PFSK-1 (cell line): Measurements from ENCODE around the gene PJA2.

Source experiments
- FOXP2 ChIP-seq: optimal IDR thresholded peaks from 2 replicates; pipeline ENCODE3; 2011; ENCODE audit warnings: borderline replicate concordance, control low read depth, inconsistent platforms; ENCODE audit not compliant: insufficient read depth; ENCODE audit errors: extremely low read length, extremely low read depth
- POLR2AphosphoS5 ChIP-seq: IDR thresholded peaks from 2 replicates; pipeline ENCODE4 v1.6.1; 2012; ENCODE audit warnings: low read depth, mild to moderate bottlenecking, control low read depth, low read length, moderate library complexity
- REST ChIP-seq, 2 experiments: IDR thresholded peaks; 2 replicates each; pipeline versions ENCODE4 v1.6.1 to v1.8.0; 2011 to 2012; ENCODE audit warnings: low read depth in 2 of 2, low read length in 2 of 2, control low read depth in 1 of 2, inconsistent platforms in 1 of 2, mild to moderate bottlenecking in 1 of 2, moderate library complexity in 1 of 2; ENCODE audit not compliant: insufficient read depth in 1 of 2
- SIN3A ChIP-seq: IDR thresholded peaks from 2 replicates; pipeline ENCODE4 v1.6.1; 2012; ENCODE audit warnings: mild to moderate bottlenecking, low read length, moderate library complexity, borderline replicate concordance; ENCODE audit not compliant: insufficient read depth
- TAF1 ChIP-seq: IDR thresholded peaks from 2 replicates; pipeline ENCODE4 v1.6.1; 2012; ENCODE audit warnings: low read length, control low read depth, borderline replicate concordance; ENCODE audit not compliant: insufficient read depth

PJA2 gene

GRCh38 chr5:109313127-109313526 lies 96.6 kb downstream of the PJA2 start:
- no peak for TF ChIP-seq FOXP2

GRCh38 chr5:109312695-109313094 lies 97.1 kb downstream of the PJA2 start:
- TF ChIP-seq FOXP2 (no peak), SIN3A (no peak), POLR2AphosphoS5 (no peak), TAF1 (no peak), REST (IDR thresholded peaks at IDR 0.05; ENCODE audit: insufficient read depth in 1 of 2, low read depth in 2 of 2, low read length in 2 of 2) (no peak)

GRCh38 chr5:109310315-109310714 lies 99.5 kb downstream of the PJA2 start:
- TF ChIP-seq FOXP2: no peak
- no peak for TF ChIP-seq TAF1

- TF ChIP-seq POLR2AphosphoS5: no peak
- TF ChIP-seq REST (IDR thresholded peaks at IDR 0.05; ENCODE audit: insufficient read depth in 1 of 2, low read depth in 2 of 2, low read length in 2 of 2): no peak
- TF ChIP-seq TAF1: no peak
- TF ChIP-seq FOXP2: no peak
These were observed 100.3 kb downstream of the PJA2 start for GRCh38 chr5:109309326-109310063.

GRCh38 chr5:109307951-109308350 lies 101.8 kb downstream of the PJA2 start:
- no peak for TF ChIP-seq TAF1
- TF ChIP-seq FOXP2: no peak
- no peak for TF ChIP-seq REST (IDR thresholded peaks at IDR 0.05; ENCODE audit: insufficient read depth in 1 of 2, low read depth in 2 of 2, low read length in 2 of 2)
- no peak for TF ChIP-seq POLR2AphosphoS5
- no peak for TF ChIP-seq SIN3A

GRCh38 chr5:109307456-109307855 lies 102.3 kb downstream of the PJA2 start:
- TF ChIP-seq FOXP2 (no peak), POLR2AphosphoS5 (no peak), SIN3A (no peak), TAF1 (no peak), REST (IDR thresholded peaks at IDR 0.05; ENCODE audit: insufficient read depth in 1 of 2, low read depth in 2 of 2, low read length in 2 of 2) (no peak)
